ENCODE data around the gene PLAAT4.

The PLAAT4 gene

GRCh38 chr11:63558459-63559157 lies 22.0 kb downstream of the PLAAT4 start:
- Histone ChIP-seq H3K4me1 (peaks cover 21% of the 10 kb centered on the region), H3K9me3 (no peaks in the 10 kb centered on the region), H3K27me3 (ENCODE audit: low read depth) (no peaks in the 10 kb centered on the region), H3K36me3 (replicated peaks) (no peaks in the 10 kb centered on the region), H3K4me3 (no peak overlapping the region)
- in situ Hi-C loops (cut with MboI; ENCODE audit: low sequenced_read_pairs) = no loop called here
- DNase-seq (ENCODE audit: low spot score in 2 of 2) = no peak

- in situ Hi-C loops (cut with MboI; ENCODE audit: low sequenced_read_pairs) = no loop called here
- peaks cover 15% of the 10 kb centered on the region for H3K4me1 ChIP-seq
- DNase-seq (ENCODE audit: low spot score in 2 of 2) = no peak
Observed at GRCh38 chr11:63560506-63561180, 24.0 kb downstream of the PLAAT4 start.

GRCh38 chr11:63563201-63564055 lies 26.8 kb downstream of the PLAAT4 start, which contains the start of gene PLAAT2:
TSS of gene PLAAT2 (minus strand) at chr11:63563379. CDS start at chr11:63563324, 55 bp downstream.
- no peak within 1 kb of the TSS for H3K4me3 ChIP-seq
- DNase-seq (ENCODE audit: low spot score in 2 of 2) = no peak
- in situ Hi-C loops (cut with MboI; ENCODE audit: low sequenced_read_pairs) = no loop called here

More at GRCh38 chr11:63560506-63561180, 24.0 kb downstream of the PLAAT4 start:
- H3K27me3 ChIP-seq (ENCODE audit: low read depth) = no peaks in the 10 kb centered on the region
- H3K4me3 ChIP-seq = no peak overlapping the region
- H3K9me3 ChIP-seq = no peaks in the 10 kb centered on the region
- H3K36me3 ChIP-seq (replicated peaks) = no peaks in the 10 kb centered on the region

GRCh38 chr11:63564056-63564774 lies 27.6 kb downstream of the PLAAT4 start:
- in situ Hi-C loops (cut with MboI; ENCODE audit: low sequenced_read_pairs) = no loop called here
- no peak for DNase-seq (ENCODE audit: low spot score in 2 of 2)
- peaks cover 17% of the 10 kb centered on the region for H3K4me1 ChIP-seq
- no peak overlapping the region for H3K4me3 ChIP-seq
- H3K9me3 ChIP-seq = no peaks in the 10 kb centered on the region
- no peaks in the 10 kb centered on the region for H3K27me3 ChIP-seq (ENCODE audit: low read depth)
- H3K36me3 ChIP-seq (replicated peaks) = no peaks in the 10 kb centered on the region

More at GRCh38 chr11:63563201-63564055, 26.8 kb downstream of the PLAAT4 start, which contains the start of gene PLAAT2:
- H3K36me3 ChIP-seq (replicated peaks) = no peaks in the 10 kb centered on the region
- H3K9me3 ChIP-seq = no peaks in the 10 kb centered on the region
- H3K4me1 ChIP-seq = peaks cover 17% of the 10 kb centered on the region
- H3K27me3 ChIP-seq (ENCODE audit: low read depth) = no peaks in the 10 kb centered on the region

GRCh38 chr11:63564784-63565350 lies 28.3 kb downstream of the PLAAT4 start:
- no peak for DNase-seq (ENCODE audit: low spot score in 2 of 2)

GRCh38 chr11:63567044-63567840 lies 30.6 kb downstream of the PLAAT4 start:
- in situ Hi-C loops (cut with MboI; ENCODE audit: low sequenced_read_pairs) = no loop called here
- Histone ChIP-seq H3K27me3 (ENCODE audit: low read depth) (no peaks in the 10 kb centered on the region), H3K4me3 (no peak overlapping the region), H3K4me1 (peaks cover 23% of the 10 kb centered on the region), H3K9me3 (no peaks in the 10 kb centered on the region), H3K36me3 (replicated peaks) (no peaks in the 10 kb centered on the region)
- peak; percentile 31 to 55 for DNase-seq (ENCODE audit: low spot score in 2 of 2)

More at GRCh38 chr11:63564784-63565350, 28.3 kb downstream of the PLAAT4 start:
- Histone ChIP-seq H3K36me3 (replicated peaks) (no peaks in the 10 kb centered on the region), H3K4me3 (no peak overlapping the region), H3K27me3 (ENCODE audit: low read depth) (no peaks in the 10 kb centered on the region), H3K9me3 (no peaks in the 10 kb centered on the region), H3K4me1 (peaks cover 17% of the 10 kb centered on the region)
- in situ Hi-C loops (cut with MboI; ENCODE audit: low sequenced_read_pairs) = no loop called here

- Histone ChIP-seq H3K4me3 (no peak overlapping the region), H3K36me3 (replicated peaks) (peaks cover 10% of the 10 kb centered on the region), H3K4me1 (peaks cover 23% of the 10 kb centered on the region), H3K9me3 (no peaks in the 10 kb centered on the region), H3K27me3 (ENCODE audit: low read depth) (no peaks in the 10 kb centered on the region)
- in situ Hi-C loops (cut with MboI; ENCODE audit: low sequenced_read_pairs) = no loop called here
- no peak for DNase-seq (ENCODE audit: low spot score in 2 of 2)
Observed at GRCh38 chr11:63569570-63569969, 33.0 kb downstream of the PLAAT4 start.

- Histone ChIP-seq H3K27me3 (ENCODE audit: low read depth) (no peaks in the 10 kb centered on the region), H3K36me3 (replicated peaks) (peaks cover 14% of the 10 kb centered on the region), H3K9me3 (no peaks in the 10 kb centered on the region), H3K4me3 (no peak overlapping the region), H3K4me1 (peaks cover 16% of the 10 kb centered on the region)
- in situ Hi-C loops (cut with MboI; ENCODE audit: low sequenced_read_pairs) = no loop called here
- peak in 1 of 2 experiments; percentile 4 for DNase-seq (ENCODE audit: low spot score in 2 of 2)
Observed at GRCh38 chr11:63572026-63572688, 35.5 kb downstream of the PLAAT4 start.

- H3K36me3 ChIP-seq (replicated peaks) = peaks cover 20% of the 10 kb centered on the region
- peaks cover 6% of the 10 kb centered on the region for H3K4me1 ChIP-seq
- no peaks in the 10 kb centered on the region; the same call in 1 of the 2 replicates for H3K9me3 ChIP-seq
- no peaks in the 10 kb centered on the region for H3K27me3 ChIP-seq (ENCODE audit: low read depth)
- DNase-seq (ENCODE audit: low spot score in 2 of 2) = peak in 1 of 2 experiments; percentile 8
- in situ Hi-C loops (cut with MboI; ENCODE audit: low sequenced_read_pairs) = no loop called here
- no peak overlapping the region for H3K4me3 ChIP-seq
Observed at GRCh38 chr11:63573881-63574855, 37.6 kb downstream of the PLAAT4 start.

- Histone ChIP-seq H3K27me3 (ENCODE audit: low read depth) (no peaks in the 10 kb centered on the region), H3K4me1 (peaks cover 6% of the 10 kb centered on the region), H3K9me3 (peaks cover 2% of the 10 kb centered on the region; the same call in 1 of the 2 replicates), H3K36me3 (replicated peaks) (peaks cover 23% of the 10 kb centered on the region), H3K4me3 (no peak overlapping the region)
- in situ Hi-C loops (cut with MboI; ENCODE audit: low sequenced_read_pairs) = no loop called here
- peak in 1 of 2 experiments; percentile 4 for DNase-seq (ENCODE audit: low spot score in 2 of 2)
Observed at GRCh38 chr11:63574856-63575602, 38.4 kb downstream of the PLAAT4 start.

Data from HAP-1 (cell line).